GM18505 (cell line): ENCODE measurements around the gene CBFA2T3.

Experiments
- ATAC-seq: cut with Tn5 transposase; IDR thresholded peaks from one replicate; pipeline ENCODE4 v1.9.1; 2021; ENCODE audit not compliant: unreplicated experiment
- POLR2A ChIP-seq: IDR thresholded peaks from 4 replicates; pipeline ENCODE4 v1.6.1; 2011; ENCODE audit warnings: borderline replicate concordance; ENCODE audit not compliant: insufficient read depth, insufficient read length; ENCODE audit errors: extremely low read depth

Gene CBFA2T3

DNA sequence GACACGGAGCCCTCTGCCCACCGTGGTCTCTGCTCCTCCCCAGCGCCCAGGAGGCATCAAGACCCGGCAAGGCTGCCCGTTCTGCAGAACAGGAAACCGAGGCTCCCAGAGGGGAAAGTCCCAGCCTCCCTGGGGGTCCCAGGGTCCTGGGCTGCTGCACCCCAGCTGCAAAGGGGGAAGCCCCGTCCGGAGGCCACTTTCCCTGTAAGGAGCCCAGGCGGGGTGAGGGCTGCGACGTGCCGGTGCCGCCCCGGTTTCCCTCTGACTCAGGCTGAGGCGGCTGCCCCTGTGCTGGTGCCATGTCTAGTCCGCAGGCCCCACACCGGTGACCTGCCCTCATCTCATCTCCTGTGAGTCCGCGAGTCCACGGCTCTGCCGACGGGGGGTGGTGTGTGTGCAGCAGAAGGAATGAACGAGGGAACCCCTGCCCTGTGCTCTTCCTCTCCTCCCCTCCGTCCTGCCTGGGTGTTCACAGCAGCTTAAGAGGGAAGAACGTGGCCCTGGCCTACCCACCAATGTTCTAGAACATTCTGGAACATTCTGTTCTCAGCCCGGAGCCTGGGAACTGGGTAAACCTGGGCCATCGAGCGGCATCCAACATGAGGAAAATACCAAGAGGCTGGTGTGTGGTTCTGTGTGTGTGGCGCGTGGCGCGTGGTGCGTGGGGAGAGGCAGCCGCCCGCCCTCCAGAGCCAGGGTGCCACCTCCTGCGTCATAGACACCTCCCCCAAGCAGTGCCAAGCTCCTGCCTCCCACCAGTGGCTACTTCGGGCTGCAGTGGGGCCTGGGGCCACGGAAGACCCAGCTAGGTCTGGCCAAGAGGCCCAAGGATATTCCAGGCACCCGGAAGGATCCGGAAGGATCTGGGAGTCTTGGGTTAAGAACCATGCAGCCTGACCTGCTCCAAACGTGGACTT is 7.0 kb upstream of the CBFA2T3 start:
- no peak for TF ChIP-seq POLR2A
- ATAC-seq: no peak

DNA sequence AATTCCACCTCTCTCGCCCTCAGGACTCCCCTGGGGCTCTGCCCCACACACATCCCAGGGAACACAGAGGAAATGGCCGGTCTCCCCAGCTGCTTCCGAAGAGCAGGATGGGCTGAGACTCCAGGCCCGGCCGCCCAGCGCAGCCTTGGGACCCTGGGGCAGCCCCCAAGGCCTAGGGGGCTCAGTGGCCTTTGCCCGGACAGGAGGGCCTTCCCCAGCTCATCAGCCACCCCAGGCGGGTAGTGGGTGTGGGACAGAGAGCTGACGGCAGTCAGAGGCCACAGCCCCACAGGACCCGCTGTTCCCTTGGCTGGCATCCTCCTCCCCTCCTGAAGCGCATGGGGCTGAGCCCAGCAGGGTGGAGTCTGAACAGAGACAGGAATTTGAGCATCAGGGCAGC is 6.2 kb upstream of the CBFA2T3 start:
- ATAC-seq: no peak
- TF ChIP-seq POLR2A: no peak

DNA sequence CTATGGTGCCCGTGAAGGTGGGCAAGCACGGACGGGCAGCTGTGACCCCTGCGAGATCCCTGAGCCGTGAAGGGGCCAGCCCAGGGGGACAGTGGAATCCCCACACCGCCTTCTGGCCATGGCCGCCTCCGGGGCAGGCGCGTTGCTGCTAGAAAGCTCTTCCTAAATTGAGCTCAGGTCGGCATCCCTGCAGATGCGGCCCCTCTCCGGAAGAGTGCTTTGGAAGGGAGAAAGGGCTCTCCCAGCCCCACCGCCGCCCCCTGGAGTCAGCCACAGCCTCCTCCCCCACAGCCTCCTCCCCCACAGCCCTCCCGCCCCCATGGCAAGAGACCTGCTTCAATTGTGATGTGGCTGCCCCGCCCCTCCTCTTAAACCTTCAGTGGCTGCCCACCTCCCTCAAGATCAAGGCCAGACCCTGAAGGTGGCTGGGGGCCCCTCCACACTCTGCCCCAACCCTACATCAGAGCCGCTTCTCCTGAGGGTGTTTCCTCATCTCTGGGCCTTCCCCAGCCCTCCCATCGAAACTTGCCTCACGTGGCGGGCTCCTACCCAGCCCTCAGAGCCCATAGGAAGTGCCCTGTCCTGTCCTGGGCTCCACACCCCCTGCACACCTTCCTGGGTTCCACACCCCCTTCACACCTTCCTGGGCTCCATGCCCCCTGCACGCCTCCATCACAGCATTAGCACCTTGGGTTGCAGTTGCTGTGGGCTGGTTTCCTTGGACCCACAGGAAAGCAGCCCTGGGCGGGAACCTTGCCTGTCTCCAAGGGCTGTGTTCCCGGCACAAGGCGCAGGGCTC is 5.5 kb upstream of the CBFA2T3 start:
- TF ChIP-seq POLR2A: no peak

DNA sequence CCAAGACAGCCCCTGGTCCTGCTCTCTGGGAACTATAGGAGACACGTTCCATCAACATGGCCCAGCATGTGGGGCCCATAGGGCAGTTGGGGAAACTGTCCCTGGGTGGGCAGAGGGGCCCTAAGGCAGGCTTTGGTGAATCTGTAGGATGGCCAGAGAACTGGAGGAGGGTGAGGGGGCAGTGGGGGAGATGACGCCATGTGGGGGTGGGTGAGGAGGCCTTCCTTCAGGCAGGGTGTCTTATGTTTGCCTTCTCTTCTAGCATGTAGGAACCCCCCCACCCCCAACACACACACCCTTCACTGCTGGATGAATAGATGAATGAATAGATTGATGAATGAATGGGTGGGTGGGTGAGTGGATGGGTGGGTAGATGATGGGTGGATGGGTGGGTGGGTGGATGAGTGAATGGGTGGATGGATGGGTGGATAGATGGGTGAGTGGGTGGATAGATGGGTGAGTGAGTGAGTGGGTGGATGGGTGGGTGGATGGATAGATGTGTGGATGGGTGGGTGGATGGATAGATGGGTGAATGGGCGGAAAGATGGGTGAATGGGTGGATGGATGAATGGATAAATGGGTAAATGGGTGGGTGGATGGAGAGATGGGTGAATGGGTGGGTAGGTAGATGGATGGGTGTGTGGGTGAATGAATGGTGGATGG is 2.5 kb upstream of the CBFA2T3 start:
- TF ChIP-seq POLR2A: no peak
- ATAC-seq: no peak

More for the DNA sequence above, 5.5 kb upstream of the CBFA2T3 start:
- no peak for ATAC-seq

- no peak for ATAC-seq
- TF ChIP-seq POLR2A: peak; percentile 64
Measured at GRCh38 chr16:88978608-88979346, 1.8 kb upstream of the CBFA2T3 start.

DNA sequence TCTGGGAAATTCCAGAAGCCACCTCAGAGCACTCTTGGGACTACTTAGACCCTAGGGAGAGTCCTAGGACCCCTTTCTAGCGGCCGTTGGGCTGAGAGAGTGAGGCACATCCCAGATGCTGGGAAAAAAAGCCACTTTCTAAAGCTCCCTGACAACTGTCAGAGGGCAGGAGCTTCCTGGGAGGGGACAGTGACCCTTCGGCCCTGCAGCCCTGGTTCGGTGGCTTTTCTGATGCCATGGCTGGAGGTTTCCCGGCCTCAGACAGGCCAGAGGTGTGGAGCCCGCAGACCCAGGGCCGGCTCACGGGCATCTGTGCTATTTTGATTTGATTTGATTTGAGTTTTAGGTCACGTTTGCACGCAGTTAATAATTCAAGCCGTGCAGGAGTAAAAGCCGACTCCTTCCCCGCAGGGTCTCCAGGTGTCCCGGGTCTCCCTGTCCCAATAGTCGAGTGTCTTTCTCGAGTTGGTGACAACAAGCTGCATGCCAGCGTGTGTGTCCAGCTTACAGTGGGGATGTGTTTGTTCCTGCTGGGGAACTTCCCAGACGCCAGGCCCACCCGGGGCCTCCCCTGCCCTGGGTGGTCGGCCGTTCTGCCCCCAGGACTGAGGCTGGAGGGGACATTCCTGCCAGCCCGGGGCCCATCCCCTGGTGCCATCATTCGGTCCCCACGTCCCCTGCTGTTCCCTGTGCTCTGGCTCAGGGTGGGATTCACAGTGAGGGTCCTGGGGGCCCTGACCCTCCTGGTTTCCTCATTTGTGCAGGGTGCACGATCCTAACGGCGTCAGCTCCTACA is 1.0 kb upstream of the CBFA2T3 start:
- no peak for ATAC-seq
- no peak for TF ChIP-seq POLR2A

DNA sequence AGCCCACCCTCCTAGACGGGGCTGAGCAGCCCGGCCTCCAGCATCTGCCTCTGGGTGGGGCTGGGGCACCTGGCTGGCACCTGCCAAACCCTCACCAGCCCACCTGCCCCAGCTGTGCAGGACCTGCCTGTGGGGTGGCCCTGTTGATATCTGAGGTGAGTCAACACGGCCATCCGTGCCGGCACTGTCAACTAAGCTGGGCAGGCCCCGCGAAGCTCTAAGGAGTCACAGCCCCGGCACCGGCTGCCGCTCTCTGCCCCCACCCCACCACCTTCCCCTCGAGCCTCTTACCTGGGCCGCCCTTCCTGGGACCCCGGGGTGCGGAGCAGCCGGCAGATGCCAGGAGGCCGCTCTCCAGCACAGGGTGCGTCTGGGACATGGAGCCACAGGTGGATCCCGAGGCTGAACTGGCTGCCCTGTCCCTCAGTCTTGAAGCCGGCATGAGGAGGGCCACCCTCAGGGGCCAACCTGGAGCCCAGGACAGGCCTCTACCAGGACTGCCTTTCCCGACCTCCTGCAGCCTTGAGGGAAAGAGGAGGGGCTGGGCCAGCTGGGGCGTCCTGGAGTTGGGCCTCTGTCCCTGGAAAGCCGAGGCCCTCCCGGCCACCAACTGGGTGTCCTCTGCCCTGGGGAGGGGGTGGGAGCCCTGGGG is 515 bp downstream of the CBFA2T3 start:
- no peak for TF ChIP-seq POLR2A
- no peak for ATAC-seq

DNA sequence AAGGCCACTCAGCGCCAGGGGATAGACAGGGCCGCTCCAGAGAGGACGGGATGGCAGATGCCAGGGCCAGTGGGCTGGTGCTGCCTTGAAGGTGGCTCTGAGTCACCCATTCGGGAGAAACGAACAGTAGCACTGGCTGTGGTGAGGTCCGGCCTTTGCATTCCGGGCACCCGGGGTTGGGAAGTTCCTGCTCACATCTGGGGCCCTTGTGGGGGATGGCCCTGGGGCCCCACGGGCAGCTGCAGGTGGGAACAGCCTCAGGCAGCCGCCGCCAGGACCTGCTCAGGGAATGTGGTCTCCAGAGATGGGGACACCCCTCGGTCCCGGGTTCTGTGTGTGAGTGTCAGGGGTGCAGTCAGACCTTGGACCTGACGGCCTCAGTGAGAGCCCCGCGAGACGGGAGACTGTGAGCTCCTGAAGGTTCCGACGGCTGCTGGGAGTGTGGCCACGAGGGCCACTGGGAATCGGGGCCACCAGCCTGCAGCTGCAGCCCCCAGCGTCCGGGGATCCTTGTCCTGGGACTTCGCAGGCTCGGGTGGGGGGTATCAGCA is 1.4 kb downstream of the CBFA2T3 start:
- no peak for ATAC-seq
- TF ChIP-seq POLR2A: no peak

DNA sequence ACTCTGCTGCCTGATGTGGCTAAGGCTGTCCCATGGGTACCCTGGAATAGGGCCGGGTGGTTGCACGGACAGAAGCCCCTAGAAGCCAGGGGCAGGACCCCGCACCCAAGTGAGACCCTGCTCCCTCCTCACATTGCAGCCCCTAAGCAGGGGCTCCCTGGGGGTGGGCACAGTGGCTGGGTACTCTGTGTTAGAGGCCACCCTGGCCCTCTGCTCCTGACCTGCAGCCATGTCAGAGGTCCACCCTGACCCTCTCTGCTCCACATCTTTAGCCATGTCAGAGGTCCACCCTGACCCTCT is 2.1 kb downstream of the CBFA2T3 start:
- TF ChIP-seq POLR2A: no peak
- ATAC-seq: no peak

DNA sequence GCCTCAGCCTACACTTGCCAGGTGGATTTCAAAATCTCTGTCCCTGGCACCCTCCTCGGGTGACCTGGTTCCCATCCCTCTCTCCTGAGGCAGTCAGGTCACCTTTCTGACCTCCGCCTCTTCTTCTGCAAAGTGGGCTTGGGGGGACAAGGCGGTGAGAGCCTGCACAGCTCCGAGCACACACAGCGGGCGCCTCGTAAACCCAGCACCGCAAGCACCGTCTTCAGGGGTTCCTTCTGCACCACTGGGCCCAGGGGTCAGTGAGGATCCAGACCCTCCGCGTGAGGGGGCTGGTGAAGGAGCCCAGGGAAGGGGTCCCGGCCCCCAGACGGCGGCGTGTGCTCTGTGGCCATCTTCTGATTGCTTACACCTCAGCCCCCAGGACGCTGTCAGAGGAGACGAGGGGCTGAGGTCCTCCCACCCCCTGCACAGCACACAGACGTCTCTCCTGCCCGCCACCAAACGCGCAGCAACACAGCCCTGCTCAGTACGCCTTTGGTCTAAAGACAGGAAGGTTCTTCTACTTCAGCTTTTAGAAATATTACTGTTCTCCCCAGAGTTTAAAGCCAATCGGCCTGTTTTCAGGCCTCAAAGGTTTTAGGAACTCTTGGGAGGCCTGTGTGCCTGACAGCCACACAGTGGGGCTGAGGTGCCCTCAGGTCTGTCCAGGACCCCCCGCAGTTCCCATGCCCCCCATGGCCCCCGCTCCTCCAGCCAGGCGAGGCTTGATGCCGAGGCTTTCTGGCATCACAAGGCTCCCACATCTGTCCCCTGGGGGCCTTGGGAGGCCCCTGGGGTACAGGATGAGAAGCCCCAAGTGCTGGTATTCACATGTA is 2.7 kb downstream of the CBFA2T3 start:
- ATAC-seq: no peak
- TF ChIP-seq POLR2A: no peak
